DMS79 treated with DMSO at 0.1 percent for 48 hours (cell line): ENCODE data around the gene ABCD3.
A peak's percentile ranks its signal among the peaks of the same experiment; 100 is the strongest.
"Not testable (repeated sequence)": the region's sequence is repeated elsewhere in the genome, so short reads cannot be mapped to it uniquely, and the experiment has no call there.

Experiments used
- DNase-seq: peaks from one replicate; lab custom pipeline; 2025; lab: John Stamatoyannopoulos, UW

ABCD3 gene

GRCh38 chr1:94416901-94417727 is 1.1 kb upstream of the ABCD3 start:
- peak; percentile 36 for DNase-seq

- no peak for DNase-seq
These were observed 536 bp upstream of the ABCD3 start for GRCh38 chr1:94417728-94417977.

GRCh38 chr1:94418664-94419655 is 771 bp downstream of the ABCD3 start:
- peak; percentile 69 for DNase-seq

- no peak for DNase-seq
These were observed 4.1 kb downstream of the ABCD3 start for GRCh38 chr1:94422115-94422820.

GRCh38 chr1:94425821-94426484 is 7.8 kb downstream of the ABCD3 start:
- peak; percentile 14 for DNase-seq

- not testable (repeated sequence) for DNase-seq
These were observed 8.3 kb downstream of the ABCD3 start for GRCh38 chr1:94426485-94426870.

DNA sequence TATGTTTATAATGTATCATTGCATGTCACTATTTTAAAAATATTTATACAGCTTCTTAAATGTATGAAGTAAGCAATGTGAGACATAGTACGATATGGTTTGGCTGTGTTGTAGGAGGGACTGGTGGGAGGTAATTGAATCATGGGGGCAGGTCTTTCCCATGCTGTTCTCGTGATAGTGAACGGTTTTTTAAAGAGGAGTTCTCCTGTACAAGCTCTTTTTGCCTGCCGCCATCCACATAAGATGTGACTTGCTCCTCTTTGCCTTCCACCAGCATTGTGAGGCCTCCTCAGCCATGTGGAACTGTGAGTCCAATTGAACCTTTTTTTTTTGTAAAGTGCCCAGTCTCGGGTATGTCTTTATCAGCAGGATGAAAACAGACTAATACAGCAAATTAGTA is 10.3 kb downstream of the ABCD3 start:
- DNase-seq = no peak

DNA sequence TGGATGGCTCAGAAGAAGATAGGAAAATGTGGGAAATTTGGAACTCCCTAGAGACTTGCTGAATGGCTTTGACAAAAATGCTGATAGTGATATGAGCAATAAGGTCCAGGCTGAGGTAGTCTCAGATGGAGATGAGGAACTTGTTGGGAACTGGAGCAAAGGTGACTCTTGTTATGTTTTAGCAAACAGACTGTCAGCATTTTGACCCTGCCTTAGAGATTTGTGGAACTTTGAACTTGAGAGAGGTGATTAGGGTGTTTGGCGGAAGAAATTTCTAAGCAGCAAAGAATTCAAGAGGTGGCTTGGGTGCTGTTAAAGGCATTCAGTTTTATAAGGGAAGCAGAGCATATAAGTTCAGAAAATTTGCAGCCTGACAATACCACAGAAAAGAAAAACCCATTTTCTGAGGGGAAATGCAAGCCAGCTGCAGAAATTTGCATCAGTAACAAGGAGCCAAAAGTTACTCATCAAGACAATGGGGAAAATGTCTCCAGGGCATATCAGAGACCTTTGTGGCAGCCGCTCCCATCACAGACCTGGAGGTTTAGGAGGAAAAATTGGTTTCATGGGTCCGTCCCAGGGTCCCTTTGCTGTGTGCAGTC is 10.8 kb downstream of the ABCD3 start:
- DNase-seq = not testable (repeated sequence)

- DNase-seq = not testable (repeated sequence)
These were observed 11.9 kb downstream of the ABCD3 start for GRCh38 chr1:94430066-94430465.

- DNase-seq = no peak
These were observed 15.7 kb downstream of the ABCD3 start for GRCh38 chr1:94433866-94434265.

GRCh38 chr1:94434365-94435045 is 16.3 kb downstream of the ABCD3 start:
- no peak for DNase-seq

DNA sequence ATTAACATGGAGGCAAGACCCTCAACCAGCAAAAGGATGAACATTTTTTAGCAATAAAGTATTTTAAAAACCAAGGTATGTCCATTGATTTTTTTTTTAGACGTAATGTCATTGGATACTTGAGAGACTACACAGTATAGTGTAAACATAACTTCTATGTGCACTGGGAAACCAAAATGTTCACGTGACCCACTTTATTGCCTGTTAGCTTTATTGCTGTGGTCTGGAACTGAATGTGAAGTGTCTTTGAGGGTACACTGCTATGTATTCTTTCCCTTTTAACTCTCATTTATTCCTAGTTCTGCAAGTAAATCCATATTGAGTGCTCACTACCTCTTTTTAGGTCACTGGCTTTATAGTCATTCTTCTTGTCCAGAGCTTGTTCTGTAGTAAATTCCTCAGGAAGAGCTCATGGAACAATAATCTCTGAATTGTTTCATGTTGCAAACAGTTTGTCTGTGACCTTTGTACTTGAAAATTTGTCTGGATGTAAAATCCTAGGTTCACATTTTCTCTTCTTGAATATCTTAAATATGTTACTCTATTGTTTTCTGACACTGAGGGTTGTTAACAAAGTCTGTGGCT is 20.6 kb downstream of the ABCD3 start:
- peak; percentile 66 for DNase-seq

- no peak for DNase-seq
These were observed 21.9 kb downstream of the ABCD3 start for GRCh38 chr1:94440088-94440487.

DNA sequence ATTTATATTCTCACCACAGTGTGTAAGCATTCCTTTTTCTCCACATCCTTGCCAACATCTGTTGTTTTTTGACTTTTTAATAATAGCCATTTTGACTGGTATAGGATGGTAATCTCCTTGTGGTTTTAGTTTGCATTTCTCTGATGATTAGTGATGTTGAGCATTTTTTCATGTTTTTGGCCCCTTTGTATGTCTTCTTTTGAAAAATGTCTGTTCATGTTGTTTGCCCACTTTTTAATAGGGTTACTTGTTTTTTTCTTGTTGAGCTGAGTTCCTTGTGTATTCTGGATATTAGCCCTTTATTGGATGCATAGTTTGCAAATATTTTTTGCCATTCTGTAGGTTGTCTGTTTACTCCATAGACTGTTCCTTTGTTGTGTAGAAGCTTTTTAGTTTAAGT is 24.9 kb downstream of the ABCD3 start:
- DNase-seq = not testable (repeated sequence)

- not testable (repeated sequence) for DNase-seq
These were observed 26.6 kb downstream of the ABCD3 start for GRCh38 chr1:94444819-94445218.

DNA sequence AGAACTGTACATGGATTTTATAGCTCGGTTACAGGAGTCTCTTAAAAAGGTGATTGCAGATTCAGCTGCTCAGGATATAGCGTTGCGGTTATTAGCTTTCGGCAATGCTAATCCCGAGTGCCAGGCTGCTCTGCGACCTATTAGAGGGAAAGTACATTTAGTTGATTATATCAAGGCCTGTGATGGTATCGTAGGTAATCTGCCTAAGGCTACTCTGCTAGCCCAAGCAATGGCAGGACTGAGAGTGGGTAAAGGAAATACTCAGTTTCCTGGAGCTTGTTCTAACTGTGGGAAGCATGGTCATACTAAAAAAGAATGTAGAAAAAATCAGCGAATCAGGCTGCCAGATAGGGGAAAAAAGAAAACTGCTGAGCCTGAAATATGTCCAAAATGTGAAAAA is 27.5 kb downstream of the ABCD3 start:
- not testable (repeated sequence) for DNase-seq

GRCh38 chr1:94446177-94446576 is 28.0 kb downstream of the ABCD3 start:
- not testable (repeated sequence) for DNase-seq

- not testable (repeated sequence) for DNase-seq
These were observed 30.6 kb downstream of the ABCD3 start for GRCh38 chr1:94448741-94449140.

- DNase-seq = no peak
These were observed 38.5 kb downstream of the ABCD3 start for GRCh38 chr1:94456736-94457135.

- no peak for DNase-seq
These were observed 44.4 kb downstream of the ABCD3 start for GRCh38 chr1:94462606-94463005.
